Measurements from ENCODE around the gene EPHA6. TPM values are rescaled to one million over a fixed set of nuclear protein-coding genes. Genes with fewer than 3 reads are reported as not detected.

Gene EPHA6
- total RNA-seq, 1 experiment from 2014 or later = 1.1 TPM

DNA sequence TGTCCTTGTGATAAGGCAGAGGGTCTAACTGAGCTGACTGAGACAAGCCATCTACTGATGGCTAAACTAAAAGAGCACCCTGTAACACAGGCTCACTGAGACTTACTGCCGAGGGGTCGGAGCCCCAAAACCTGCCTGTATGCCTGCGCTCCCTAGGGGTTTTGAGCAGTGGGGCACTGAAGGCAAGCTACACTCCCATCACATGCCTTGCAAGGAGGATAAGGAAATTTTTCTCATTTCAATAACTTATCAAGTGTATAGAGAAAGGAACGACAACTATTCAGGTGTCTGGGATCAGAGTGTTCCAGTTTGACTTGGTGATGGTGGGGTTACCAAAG lies 292.2 kb downstream of the EPHA6 start:
- Mint-ChIP-seq H3K36me3 (ENCODE audit: insufficient read depth, unreplicated experiment) (no peaks in the 10 kb centered on the region), H3K9me3 (ENCODE audit: low read depth, unreplicated experiment) (no peaks in the 10 kb centered on the region), H3K27me3 (ENCODE audit: unreplicated experiment) (no peaks in the 10 kb centered on the region), H3K4me3 (ENCODE audit: low read depth, unreplicated experiment) (no peak overlapping the region), H3K27ac (ENCODE audit: unreplicated experiment) (no peak overlapping the region), H3K4me1 (ENCODE audit: low read depth, unreplicated experiment) (no peaks in the 10 kb centered on the region)
- CTCF ChIA-PET = no interaction called here
- no peak for DNase-seq
- intact Hi-C loops (cut with micrococcal nuclease; ENCODE audit: unreplicated experiment) = no loop called here
- no peak for TF ChIP-seq CTCF (IDR thresholded peaks at IDR 0.05; ENCODE audit: unreplicated experiment)
- no TSS peak for BruUV-seq (replicated peaks)

- DNase-seq = no peak
- H3K27ac Mint-ChIP-seq (ENCODE audit: unreplicated experiment) = no peak overlapping the region
- no peak overlapping the region for H3K4me3 Mint-ChIP-seq (ENCODE audit: low read depth, unreplicated experiment)
- intact Hi-C loops (cut with micrococcal nuclease; ENCODE audit: unreplicated experiment) = no loop called here
- CTCF ChIA-PET = interaction anchor here (0.6 to 0.7 kb wide), 2 partner anchors 119 to 410 kb away, joined by 3 to 4 read pairs; no protein-coding TSS in a partner anchor
- TF ChIP-seq CTCF (IDR thresholded peaks at IDR 0.05; ENCODE audit: unreplicated experiment) = no peak
- BruUV-seq (replicated peaks) = no TSS peak
- no peaks in the 10 kb centered on the region for H3K27me3 Mint-ChIP-seq (ENCODE audit: unreplicated experiment)
- H3K36me3 Mint-ChIP-seq (ENCODE audit: insufficient read depth, unreplicated experiment) = no peaks in the 10 kb centered on the region
- no peaks in the 10 kb centered on the region for H3K4me1 Mint-ChIP-seq (ENCODE audit: low read depth, unreplicated experiment)
- no peaks in the 10 kb centered on the region for H3K9me3 Mint-ChIP-seq (ENCODE audit: low read depth, unreplicated experiment)
These were observed 293.7 kb downstream of the EPHA6 start for GRCh38 chr3:97108136-97108535.

DNA sequence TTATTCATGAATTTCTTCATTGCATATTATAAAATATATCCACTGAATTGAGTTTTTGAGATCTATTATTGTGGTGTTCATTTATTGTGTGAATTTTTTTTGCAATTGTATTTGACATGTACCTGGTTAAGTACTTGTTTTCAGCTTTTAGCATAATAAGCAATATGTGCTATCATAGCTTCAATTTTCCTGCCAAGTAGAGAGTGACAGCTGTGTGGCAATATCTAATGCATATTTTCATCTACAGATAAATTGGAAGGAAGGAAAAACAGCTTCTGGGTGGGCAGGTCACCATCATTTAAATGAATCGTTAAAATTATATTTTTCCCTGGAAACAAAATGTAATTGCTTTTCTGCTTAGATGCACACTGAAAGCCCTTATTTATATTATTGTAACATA lies 296.9 kb downstream of the EPHA6 start:
- CTCF ChIA-PET = no interaction called here
- Mint-ChIP-seq H3K4me1 (ENCODE audit: low read depth, unreplicated experiment) (no peaks in the 10 kb centered on the region), H3K9me3 (ENCODE audit: low read depth, unreplicated experiment) (no peaks in the 10 kb centered on the region), H3K4me3 (ENCODE audit: low read depth, unreplicated experiment) (no peak overlapping the region), H3K36me3 (ENCODE audit: insufficient read depth, unreplicated experiment) (no peaks in the 10 kb centered on the region), H3K27me3 (ENCODE audit: unreplicated experiment) (no peaks in the 10 kb centered on the region), H3K27ac (ENCODE audit: unreplicated experiment) (no peak overlapping the region)
- no peak for TF ChIP-seq CTCF (IDR thresholded peaks at IDR 0.05; ENCODE audit: unreplicated experiment)
- intact Hi-C loops (cut with micrococcal nuclease; ENCODE audit: unreplicated experiment) = loop anchor here (10.0 kb wide), 1 partner anchor 246 kb away; no protein-coding TSS in a partner anchor
- DNase-seq = no peak
- no TSS peak for BruUV-seq (replicated peaks)

- H3K4me3 Mint-ChIP-seq (ENCODE audit: low read depth, unreplicated experiment) = no peak overlapping the region
- no peak for DNase-seq
- H3K4me1 Mint-ChIP-seq (ENCODE audit: low read depth, unreplicated experiment) = no peaks in the 10 kb centered on the region
- H3K36me3 Mint-ChIP-seq (ENCODE audit: insufficient read depth, unreplicated experiment) = no peaks in the 10 kb centered on the region
- no TSS peak for BruUV-seq (replicated peaks)
- no peaks in the 10 kb centered on the region for H3K27me3 Mint-ChIP-seq (ENCODE audit: unreplicated experiment)
- CTCF ChIA-PET = no interaction called here
- intact Hi-C loops (cut with micrococcal nuclease; ENCODE audit: unreplicated experiment) = no loop called here
- H3K9me3 Mint-ChIP-seq (ENCODE audit: low read depth, unreplicated experiment) = no peaks in the 10 kb centered on the region
- TF ChIP-seq CTCF (IDR thresholded peaks at IDR 0.05; ENCODE audit: unreplicated experiment) = no peak
- H3K27ac Mint-ChIP-seq (ENCODE audit: unreplicated experiment) = no peak overlapping the region
These were observed 307.0 kb downstream of the EPHA6 start for GRCh38 chr3:97121386-97121785.

All from Calu3 (cell line).